Measurements from ENCODE around the gene GIMD1. TPM values are rescaled to one million over a fixed set of nuclear protein-coding genes. Genes with fewer than 3 reads are reported as not detected.
A peak's percentile ranks its signal among the peaks of the same experiment; 100 is the strongest.
"Not testable (repeated sequence)": the region's sequence is repeated elsewhere in the genome, so short reads cannot be mapped to it uniquely, and the experiment has no call there.

GIMD1 gene
- total RNA-seq, 1 donor from 2014 or later = not detected

DNA sequence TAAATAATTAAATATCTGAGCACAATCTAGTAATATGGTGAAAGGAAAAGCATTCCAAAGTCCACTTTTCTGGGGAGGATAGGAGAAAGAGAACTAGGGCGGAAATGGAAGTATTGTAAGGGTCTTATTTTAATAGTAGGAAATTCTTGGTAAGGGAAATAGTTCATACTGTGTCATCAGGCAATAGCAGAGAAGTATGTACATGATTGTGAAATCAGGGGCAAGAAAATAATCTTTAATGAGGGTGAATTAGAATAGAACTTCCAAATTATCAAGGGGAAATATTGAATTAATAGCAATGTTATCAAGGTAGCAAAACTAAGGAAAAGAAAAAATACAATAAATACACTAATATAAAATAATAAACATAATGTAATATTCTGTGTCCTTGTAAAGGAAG lies 14.8 kb downstream of the GIMD1 start:
- ATAC-seq (no peak), DNase-seq (ENCODE audit: low spot score) (no peak)

DNA sequence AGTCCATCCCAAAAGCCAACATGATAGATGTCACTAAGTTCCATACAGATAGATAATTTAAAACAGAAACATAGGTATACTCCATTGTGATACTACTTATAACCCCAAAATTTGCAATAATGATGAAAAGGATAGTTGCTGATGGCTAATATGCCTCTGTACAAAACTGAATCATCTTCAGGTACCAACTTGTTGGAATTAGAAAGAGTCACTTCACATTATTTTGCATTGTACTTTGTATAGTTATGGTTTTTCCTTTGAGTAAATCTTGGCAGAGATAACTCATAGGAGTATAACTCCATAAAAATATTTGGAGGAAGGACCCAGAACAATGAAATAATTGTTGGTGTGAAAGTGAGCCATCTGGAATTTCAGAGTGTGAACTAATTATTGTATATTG lies 17.6 kb downstream of the GIMD1 start:
- DNase-seq (ENCODE audit: low spot score) (no peak), ATAC-seq (no peak)

DNA sequence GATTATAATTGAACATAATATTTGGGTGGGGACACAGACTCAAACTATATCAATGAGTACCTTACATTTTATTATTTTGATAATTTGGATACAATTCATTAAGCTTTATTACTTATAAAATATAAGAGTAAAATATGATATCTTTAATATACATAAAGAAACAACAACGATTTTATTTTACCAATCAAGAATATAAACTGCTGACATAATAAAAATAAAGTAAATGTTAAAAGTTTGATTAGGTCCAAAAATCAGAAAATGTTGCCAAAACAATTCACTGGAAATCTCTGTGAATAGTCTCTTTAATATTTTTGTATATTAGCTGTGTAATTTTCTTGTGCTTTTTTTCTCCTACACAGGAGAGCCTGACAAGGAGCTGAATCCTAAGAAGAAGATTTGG lies 21.4 kb downstream of the GIMD1 start:
- no peak for DNase-seq (ENCODE audit: low spot score)
- ATAC-seq = no peak

GRCh38 chr4:106344647-106344970 lies 24.0 kb downstream of the GIMD1 start:
- no peak for ATAC-seq
- no peak for DNase-seq (ENCODE audit: low spot score)

DNA sequence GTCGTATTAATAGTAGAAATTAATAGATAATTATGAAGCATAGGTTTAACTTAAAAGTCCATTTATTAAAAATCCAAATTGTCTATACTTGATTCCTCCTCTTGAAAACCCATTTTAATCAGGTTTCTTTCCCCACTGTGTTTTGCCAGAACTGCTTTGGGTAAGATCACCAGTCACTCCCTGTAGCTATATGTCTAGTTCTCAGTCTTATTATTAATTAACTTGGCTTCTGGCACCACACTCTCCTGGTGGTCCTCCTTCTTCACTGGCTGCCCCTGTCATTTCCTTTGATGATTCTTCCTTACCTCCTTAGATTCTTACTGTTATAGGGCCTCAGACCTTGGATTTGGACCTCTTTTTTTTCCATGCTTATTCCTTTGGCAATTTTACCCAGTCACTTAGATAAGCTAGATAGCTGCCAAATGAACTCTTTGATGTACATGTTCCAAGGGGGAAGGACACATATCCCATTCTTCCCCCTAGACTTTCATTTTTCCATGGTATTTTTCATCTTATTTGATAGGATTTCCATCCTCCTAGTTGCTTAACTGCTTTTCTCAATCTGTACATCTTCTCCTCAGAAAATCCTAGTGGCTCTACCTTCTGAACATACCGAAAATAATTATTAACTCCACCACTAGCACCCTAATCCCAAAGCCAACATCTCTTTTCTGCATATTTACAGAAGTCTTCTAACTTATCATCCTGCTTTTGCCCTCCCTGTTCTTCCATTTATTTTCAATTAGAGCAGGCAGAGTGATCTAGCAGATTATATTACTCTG lies 24.5 kb downstream of the GIMD1 start:
- DNase-seq (ENCODE audit: low spot score) (no peak), ATAC-seq (no peak)

DNA sequence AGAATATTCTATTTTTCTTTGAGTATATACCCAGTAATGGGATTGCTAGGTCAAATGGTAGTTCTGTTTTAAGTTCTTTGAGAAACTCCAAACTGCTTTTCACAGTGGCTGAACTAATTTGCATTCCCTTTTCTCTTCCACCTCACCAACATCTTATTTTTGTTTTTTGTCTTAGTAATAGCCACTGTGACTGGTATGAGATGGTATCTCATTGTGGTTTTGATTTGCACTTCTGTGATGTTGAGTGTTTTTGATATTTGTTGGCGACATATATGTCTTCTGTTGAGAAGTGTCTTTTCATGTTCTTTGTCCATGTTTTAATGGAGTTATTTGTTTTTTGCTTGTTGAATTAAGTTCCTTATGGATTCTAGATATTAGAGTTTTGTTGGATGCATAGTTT lies 27.8 kb downstream of the GIMD1 start:
- ATAC-seq (no peak), DNase-seq (ENCODE audit: low spot score) (no peak)

GRCh38 chr4:106339431-106339830 lies 29.1 kb downstream of the GIMD1 start:
- DNase-seq (ENCODE audit: low spot score) (no peak), ATAC-seq (no peak)

- ATAC-seq (no peak), DNase-seq (ENCODE audit: low spot score) (no peak)
Observed at GRCh38 chr4:106338671-106339070, 29.9 kb downstream of the GIMD1 start.

DNA sequence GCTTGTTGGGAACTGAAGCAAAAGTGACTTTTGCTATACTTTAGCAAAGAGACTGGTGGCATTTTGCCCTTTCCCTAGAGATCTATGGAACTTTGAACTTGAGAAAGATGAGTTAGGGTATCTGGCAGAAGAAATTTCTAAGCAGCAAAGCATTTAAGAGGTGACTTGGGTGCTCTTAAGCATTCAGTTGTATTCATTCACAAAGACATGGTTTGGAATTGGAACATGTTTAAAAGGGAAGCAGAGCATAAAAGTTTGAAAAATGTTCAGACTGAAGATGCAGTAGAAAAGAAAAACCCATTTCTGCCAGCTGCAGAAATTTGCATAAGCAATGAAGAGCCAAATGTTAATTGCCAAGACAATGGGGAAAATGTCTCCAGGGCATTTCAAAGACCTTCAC lies 30.7 kb downstream of the GIMD1 start:
- DNase-seq (ENCODE audit: low spot score) (no peak), ATAC-seq (no peak)

GRCh38 chr4:106336618-106337017 lies 32.0 kb downstream of the GIMD1 start:
- ATAC-seq = no peak
- DNase-seq (ENCODE audit: low spot score) = no peak

GRCh38 chr4:106334741-106335470 lies 33.7 kb downstream of the GIMD1 start:
- no peak for DNase-seq (ENCODE audit: low spot score)
- no peak for ATAC-seq

- DNase-seq (ENCODE audit: low spot score) = no peak
- ATAC-seq = peak; percentile 89
Observed at GRCh38 chr4:106333186-106333585, 35.4 kb downstream of the GIMD1 start.

GRCh38 chr4:106329041-106329618 lies 39.4 kb downstream of the GIMD1 start:
- no peak for DNase-seq (ENCODE audit: low spot score)
- peak; percentile 97 for ATAC-seq

DNA sequence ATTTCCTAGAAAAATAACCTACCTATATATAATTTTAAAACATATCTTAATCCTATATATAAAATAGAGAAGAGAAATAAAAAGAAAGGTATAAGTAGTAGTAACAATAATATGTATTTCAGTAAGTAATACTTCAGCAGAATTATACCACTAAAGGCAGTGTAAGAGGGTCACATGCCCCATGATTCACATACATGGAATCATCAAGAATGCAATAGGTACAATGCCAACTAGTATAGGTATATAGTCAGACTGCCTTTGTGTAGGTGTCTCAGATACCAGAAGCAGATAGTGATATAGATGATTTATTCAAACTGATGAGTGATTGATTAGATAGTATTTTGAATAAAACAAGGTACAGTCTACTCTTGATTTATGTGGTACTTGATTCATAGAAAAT lies 42.8 kb downstream of the GIMD1 start:
- ATAC-seq = no peak
- DNase-seq (ENCODE audit: low spot score) = no peak

DNA sequence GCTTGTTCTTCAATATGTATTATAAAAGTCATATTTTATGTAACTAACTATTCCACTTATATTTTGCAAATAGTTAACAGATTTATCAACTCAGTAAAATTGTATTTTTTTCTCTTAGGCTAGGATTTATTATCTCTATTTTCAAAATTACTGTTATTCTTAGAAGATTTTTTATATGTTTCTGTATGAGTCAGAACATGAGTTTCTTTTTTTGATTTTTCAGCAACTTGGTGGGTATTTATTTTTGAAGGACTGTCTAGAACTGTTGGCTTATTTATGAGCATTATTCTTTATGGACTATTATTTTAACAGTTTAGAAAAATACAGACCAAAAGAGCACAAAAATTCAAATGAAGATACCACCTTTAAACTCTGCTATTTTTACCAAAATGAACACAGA lies 45.5 kb downstream of the GIMD1 start:
- ATAC-seq (no peak), DNase-seq (ENCODE audit: low spot score) (no peak)

DNA sequence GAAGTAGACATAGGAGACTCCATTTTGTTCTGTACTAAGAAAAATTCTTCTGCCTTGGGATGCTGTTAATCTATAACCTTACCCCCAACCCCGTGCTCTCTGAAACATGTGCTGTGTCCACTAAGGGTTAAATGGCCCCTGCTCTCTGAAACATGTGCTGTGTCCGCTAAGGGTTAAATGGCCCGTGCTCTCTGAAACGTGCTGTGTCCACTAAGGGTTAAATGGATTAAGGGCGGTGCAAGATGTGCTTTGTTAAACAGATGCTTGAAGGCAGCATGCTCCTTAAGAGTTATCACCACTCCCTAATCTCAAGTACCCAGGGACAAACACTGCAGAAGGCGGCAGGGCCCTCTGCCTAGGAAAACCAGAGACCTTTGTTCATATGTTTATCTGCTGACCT lies 46.8 kb downstream of the GIMD1 start:
- not testable (repeated sequence) for DNase-seq (ENCODE audit: low spot score)

DNA sequence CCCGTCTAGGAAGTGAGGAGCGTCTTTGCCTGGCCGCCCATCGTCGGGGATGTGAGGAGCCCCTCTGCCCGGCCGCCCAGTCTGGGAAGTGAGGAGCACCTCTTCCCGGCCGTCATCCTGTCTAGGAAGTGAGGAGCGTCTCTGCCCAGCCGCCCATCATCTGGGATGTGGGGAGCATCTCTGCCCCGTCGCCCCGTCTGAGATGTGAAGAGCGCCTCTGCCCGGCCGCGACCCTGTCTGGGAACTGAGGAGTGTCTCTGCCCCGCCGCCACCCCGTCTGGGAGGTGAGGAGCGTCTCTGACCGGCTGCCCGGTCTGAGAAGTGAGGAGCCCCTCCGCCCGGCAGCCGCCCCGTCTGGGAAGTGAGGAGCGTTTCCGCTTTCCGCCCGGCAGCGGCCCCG lies 47.4 kb downstream of the GIMD1 start:
- DNase-seq (ENCODE audit: low spot score) = not testable (repeated sequence)

More for the DNA sequence above, 46.8 kb downstream of the GIMD1 start:
- ATAC-seq = not testable (repeated sequence)

DNA sequence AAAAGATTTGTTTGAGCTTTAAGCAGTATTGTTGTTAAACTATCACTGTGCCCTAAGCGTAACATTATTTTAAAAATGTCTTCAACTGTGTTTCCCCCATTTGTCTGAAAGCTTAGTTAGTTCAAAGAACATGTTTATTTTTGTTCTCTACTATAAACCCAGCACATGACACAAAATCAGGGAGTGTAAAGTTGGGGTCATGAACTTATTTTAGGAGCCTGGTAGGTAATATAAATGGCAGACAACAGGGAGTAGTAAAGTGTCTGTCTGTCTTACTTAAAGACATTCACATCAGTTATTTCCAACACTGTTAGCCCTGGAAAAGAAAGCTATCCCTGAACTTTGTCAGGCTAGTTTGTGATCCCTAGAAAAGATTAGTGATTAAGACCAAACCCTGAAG lies 48.3 kb downstream of the GIMD1 start:
- DNase-seq (ENCODE audit: low spot score) (no peak), ATAC-seq (no peak)

More for the DNA sequence above, 47.4 kb downstream of the GIMD1 start:
- ATAC-seq = not testable (repeated sequence)

DNA sequence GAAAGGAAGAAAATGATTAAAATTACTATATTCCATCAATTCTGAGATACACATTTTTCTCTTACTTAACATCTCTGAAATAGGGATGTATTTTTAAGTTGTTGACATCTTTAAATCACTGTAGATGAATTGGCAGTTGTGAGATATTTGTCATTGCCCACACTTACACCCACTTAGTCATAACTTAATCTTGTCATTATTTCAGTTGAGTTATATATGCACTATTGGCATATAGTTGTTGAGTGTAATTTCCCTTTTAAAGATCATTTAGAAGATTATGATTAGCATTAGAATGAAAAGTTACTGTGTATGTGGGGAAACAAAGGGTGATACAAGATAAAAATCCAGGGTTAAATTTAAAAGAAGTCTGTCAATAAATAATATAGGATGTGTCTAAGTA lies 50.1 kb downstream of the GIMD1 start:
- ATAC-seq (no peak), DNase-seq (ENCODE audit: low spot score) (no peak)

- ATAC-seq = no peak
- DNase-seq (ENCODE audit: low spot score) = no peak
Observed at GRCh38 chr4:106317815-106318214, 50.8 kb downstream of the GIMD1 start.

DNA sequence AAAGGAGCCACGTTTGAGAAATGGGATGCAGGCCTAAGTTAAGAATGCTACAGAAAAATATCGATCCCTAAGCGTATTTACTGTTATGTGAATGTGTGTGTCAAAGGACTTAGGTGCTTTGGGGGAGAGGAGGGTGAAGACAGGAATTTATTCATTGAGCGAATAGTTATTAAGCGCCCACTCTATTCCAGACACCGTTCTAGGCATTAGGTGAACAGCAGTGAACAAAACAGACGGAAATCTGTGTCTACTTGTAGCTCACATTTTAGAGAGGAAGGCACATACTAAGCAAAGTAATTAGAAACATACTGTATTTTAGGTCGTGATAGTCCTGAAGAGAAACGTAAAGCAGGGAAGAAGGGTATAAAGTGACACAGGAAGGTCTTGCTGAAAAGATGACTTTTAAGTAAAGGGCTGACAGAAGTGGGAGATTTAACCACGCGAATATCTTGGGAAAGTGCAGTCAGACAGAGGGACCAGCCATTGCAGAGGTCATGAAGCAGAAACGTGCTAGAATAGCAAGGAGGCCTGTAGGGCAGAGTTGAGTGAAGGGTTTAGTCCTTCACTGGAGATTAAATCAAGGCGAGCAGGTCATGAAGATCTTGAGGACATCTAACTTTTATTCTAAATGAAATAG lies 51.7 kb downstream of the GIMD1 start:
- DNase-seq (ENCODE audit: low spot score) (no peak), ATAC-seq (no peak)

Measured in left lobe of liver (tissue), 2 donors.